GM23338 (cell line): ENCODE measurements around the gene TRH. TPM values are rescaled to one million over a fixed set of nuclear protein-coding genes. Genes with fewer than 3 reads are reported as not detected.

Experiments
- ATAC-seq: fragments of 200-7000 bp; cut with Tn5 transposase; 3 replicates; pipeline ENCODE4 v1.9.1; 2020
- DNase-seq: peaks from one replicate; pipeline ENCODE4 v3.0.0-alpha.2; 2015; ENCODE audit warnings: low spot score
- H2AFZ ChIP-seq: fragments of 200-600 bp; sonication (generic); 2 replicates; pipeline ENCODE4 v1.8.0; 2016; ENCODE audit warnings: antibody characterized with exemption, mild to moderate bottlenecking, moderate library complexity
- H3F3A ChIP-seq: fragments of 200-600 bp; sonication (generic); replicated peaks from 2 replicates; pipeline ENCODE4 v1.8.0; 2017; ENCODE audit warnings: antibody characterized with exemption, mixed run types, low read depth
- H3K27ac ChIP-seq: fragments of 200-600 bp; sonication (generic); 2 replicates; pipeline ENCODE4 v1.6.1; 2016; ENCODE audit warnings: low read depth
- H3K27me3 ChIP-seq: fragments of 200-600 bp; sonication (generic); 2 replicates; pipeline ENCODE4 v1.8.0; 2016; ENCODE audit warnings: mild to moderate bottlenecking, mixed run types, moderate library complexity; ENCODE audit not compliant: insufficient read depth
- H3K36me3 ChIP-seq: fragments of 200-600 bp; sonication (generic); 2 replicates; pipeline ENCODE4 v1.8.0; 2016; ENCODE audit warnings: mild to moderate bottlenecking; ENCODE audit not compliant: insufficient read depth
- H3K4me1 ChIP-seq: fragments of 200-600 bp; sonication (generic); 2 replicates; pipeline ENCODE4 v1.8.0; 2016; ENCODE audit warnings: mild to moderate bottlenecking, moderate library complexity; ENCODE audit not compliant: insufficient read depth
- H3K4me2 ChIP-seq: fragments of 200-600 bp; sonication (generic); 2 replicates; pipeline ENCODE4 v1.7.1; 2017; ENCODE audit warnings: mixed run types
- H3K4me3 ChIP-seq: fragments of 200-600 bp; sonication (generic); 2 replicates; pipeline ENCODE4 v1.6.1; 2016; ENCODE audit warnings: mixed run types
- H3K79me2 ChIP-seq: fragments of 200-600 bp; sonication (generic); replicated peaks from 2 replicates; pipeline ENCODE4 v1.8.0; 2017; ENCODE audit warnings: mild to moderate bottlenecking; ENCODE audit not compliant: insufficient read depth
- H3K9me2 ChIP-seq: fragments of 200-600 bp; sonication (generic); 2 replicates; pipeline ENCODE4 v1.8.0; 2017; ENCODE audit not compliant: insufficient read depth
- H4K20me1 ChIP-seq: fragments of 200-600 bp; sonication (generic); replicated peaks from 2 replicates; pipeline ENCODE4 v1.8.0; 2017; ENCODE audit warnings: mild to moderate bottlenecking; ENCODE audit not compliant: insufficient read depth
- H3K27ac Mint-ChIP-seq: 2 replicates; pipeline ENCODE4 v1.8.0; 2020; ENCODE audit warnings: inconsistent platforms, mild to moderate bottlenecking, moderate library complexity, mixed read lengths
- H3K27me3 Mint-ChIP-seq: 3 replicates; pipeline ENCODE4 v1.8.0; 2022; ENCODE audit warnings: low read depth, mild to moderate bottlenecking, moderate library complexity, mixed read lengths, inconsistent platforms; ENCODE audit not compliant: insufficient read depth, poor library complexity
- H3K36me3 Mint-ChIP-seq: 3 replicates; pipeline ENCODE4 v1.8.0; 2021; ENCODE audit warnings: low read depth, mild to moderate bottlenecking, inconsistent platforms, moderate library complexity, mixed read lengths
- H3K4me1 Mint-ChIP-seq: 3 replicates; pipeline ENCODE4 v1.8.0; 2020; ENCODE audit warnings: mild to moderate bottlenecking, inconsistent platforms, mixed read lengths
- H3K4me3 Mint-ChIP-seq: 3 replicates; pipeline ENCODE4 v1.8.0; 2021; ENCODE audit warnings: moderate library complexity, mild to moderate bottlenecking, inconsistent platforms, mixed read lengths
- H3K9me3 Mint-ChIP-seq: 3 replicates; pipeline ENCODE4 v1.8.0; 2020; ENCODE audit warnings: moderate library complexity, mild to moderate bottlenecking, inconsistent platforms, mixed read lengths
- EZH2 ChIP-seq: fragments of 200-600 bp; sonication (generic); IDR thresholded peaks from one replicate; pipeline ENCODE4 v1.8.0; 2017; ENCODE audit warnings: antibody characterized with exemption, mild to moderate bottlenecking, low read depth; ENCODE audit not compliant: unreplicated experiment
- NANOG ChIP-seq: IDR thresholded peaks from 2 replicates; pipeline ENCODE4 v1.6.1; 2016; ENCODE audit warnings: antibody characterized with exemption, borderline replicate concordance
- POLR2AphosphoS5 ChIP-seq: IDR thresholded peaks from 2 replicates; pipeline ENCODE4 v1.6.1; 2016; ENCODE audit warnings: antibody characterized with exemption, low read depth
- STAT1 ChIP-seq: IDR thresholded peaks from one replicate; pipeline ENCODE4 v1.6.1; 2016; ENCODE audit warnings: antibody characterized with exemption; ENCODE audit not compliant: unreplicated experiment
- ZNF114 ChIP-seq: fragments of 250-450 bp; sonication (Bioruptor Pico); IDR thresholded peaks from 2 replicates; pipeline ENCODE4 v1.5.0; 2020; ENCODE audit warnings: mild to moderate bottlenecking, moderate library complexity
- ZNF331 ChIP-seq: fragments of 250-450 bp; sonication (Bioruptor Pico); IDR thresholded peaks from 2 replicates; pipeline ENCODE4 v1.5.0; 2020; ENCODE audit warnings: low read depth, mild to moderate bottlenecking, moderate library complexity
- polyA plus RNA-seq: library from polyadenylated mRNA; unstranded; fragments of >200 nt; fragmentation: Nextera tagmentation; extraction: Ambion mirVana; gene quantifications from 2 replicates; pipeline ENCODE4 v1.2.1, GENCODE V29; 2016
- total RNA-seq: library from RNA; depleted of rRNA; stranded (reverse); fragments of >200 nt; shearing (Covaris generic); gene quantifications from 2 replicates; pipeline ENCODE4 v1.2.3, GENCODE V29; 2014
- TF ChIP-seq, protein P1 (sequence below): fragments of 250-450 bp; sonication (Bioruptor Pico); IDR thresholded peaks from 2 replicates; pipeline ENCODE4 v1.5.0; 2020; ENCODE audit warnings: mild to moderate bottlenecking, moderate library complexity
- TF ChIP-seq, protein P2 (sequence below), 2 experiments: fragments of 200-600 bp in 1 of 2; sonication (generic) in 1 of 2; conservative IDR thresholded peaks; 2 replicates each; pipeline versions ENCODE4 v1.5.1 to v1.6.1; 2016 to 2017; ENCODE audit warnings: antibody characterized with exemption in 2 of 2, low read depth in 2 of 2, mild to moderate bottlenecking in 2 of 2, moderate library complexity in 1 of 2

The TRH gene
- total and polyA plus RNA-seq, 2 experiments from 2014 or later: 0.28 TPM; not detected in 1

- TF ChIP-seq, protein P1, sequence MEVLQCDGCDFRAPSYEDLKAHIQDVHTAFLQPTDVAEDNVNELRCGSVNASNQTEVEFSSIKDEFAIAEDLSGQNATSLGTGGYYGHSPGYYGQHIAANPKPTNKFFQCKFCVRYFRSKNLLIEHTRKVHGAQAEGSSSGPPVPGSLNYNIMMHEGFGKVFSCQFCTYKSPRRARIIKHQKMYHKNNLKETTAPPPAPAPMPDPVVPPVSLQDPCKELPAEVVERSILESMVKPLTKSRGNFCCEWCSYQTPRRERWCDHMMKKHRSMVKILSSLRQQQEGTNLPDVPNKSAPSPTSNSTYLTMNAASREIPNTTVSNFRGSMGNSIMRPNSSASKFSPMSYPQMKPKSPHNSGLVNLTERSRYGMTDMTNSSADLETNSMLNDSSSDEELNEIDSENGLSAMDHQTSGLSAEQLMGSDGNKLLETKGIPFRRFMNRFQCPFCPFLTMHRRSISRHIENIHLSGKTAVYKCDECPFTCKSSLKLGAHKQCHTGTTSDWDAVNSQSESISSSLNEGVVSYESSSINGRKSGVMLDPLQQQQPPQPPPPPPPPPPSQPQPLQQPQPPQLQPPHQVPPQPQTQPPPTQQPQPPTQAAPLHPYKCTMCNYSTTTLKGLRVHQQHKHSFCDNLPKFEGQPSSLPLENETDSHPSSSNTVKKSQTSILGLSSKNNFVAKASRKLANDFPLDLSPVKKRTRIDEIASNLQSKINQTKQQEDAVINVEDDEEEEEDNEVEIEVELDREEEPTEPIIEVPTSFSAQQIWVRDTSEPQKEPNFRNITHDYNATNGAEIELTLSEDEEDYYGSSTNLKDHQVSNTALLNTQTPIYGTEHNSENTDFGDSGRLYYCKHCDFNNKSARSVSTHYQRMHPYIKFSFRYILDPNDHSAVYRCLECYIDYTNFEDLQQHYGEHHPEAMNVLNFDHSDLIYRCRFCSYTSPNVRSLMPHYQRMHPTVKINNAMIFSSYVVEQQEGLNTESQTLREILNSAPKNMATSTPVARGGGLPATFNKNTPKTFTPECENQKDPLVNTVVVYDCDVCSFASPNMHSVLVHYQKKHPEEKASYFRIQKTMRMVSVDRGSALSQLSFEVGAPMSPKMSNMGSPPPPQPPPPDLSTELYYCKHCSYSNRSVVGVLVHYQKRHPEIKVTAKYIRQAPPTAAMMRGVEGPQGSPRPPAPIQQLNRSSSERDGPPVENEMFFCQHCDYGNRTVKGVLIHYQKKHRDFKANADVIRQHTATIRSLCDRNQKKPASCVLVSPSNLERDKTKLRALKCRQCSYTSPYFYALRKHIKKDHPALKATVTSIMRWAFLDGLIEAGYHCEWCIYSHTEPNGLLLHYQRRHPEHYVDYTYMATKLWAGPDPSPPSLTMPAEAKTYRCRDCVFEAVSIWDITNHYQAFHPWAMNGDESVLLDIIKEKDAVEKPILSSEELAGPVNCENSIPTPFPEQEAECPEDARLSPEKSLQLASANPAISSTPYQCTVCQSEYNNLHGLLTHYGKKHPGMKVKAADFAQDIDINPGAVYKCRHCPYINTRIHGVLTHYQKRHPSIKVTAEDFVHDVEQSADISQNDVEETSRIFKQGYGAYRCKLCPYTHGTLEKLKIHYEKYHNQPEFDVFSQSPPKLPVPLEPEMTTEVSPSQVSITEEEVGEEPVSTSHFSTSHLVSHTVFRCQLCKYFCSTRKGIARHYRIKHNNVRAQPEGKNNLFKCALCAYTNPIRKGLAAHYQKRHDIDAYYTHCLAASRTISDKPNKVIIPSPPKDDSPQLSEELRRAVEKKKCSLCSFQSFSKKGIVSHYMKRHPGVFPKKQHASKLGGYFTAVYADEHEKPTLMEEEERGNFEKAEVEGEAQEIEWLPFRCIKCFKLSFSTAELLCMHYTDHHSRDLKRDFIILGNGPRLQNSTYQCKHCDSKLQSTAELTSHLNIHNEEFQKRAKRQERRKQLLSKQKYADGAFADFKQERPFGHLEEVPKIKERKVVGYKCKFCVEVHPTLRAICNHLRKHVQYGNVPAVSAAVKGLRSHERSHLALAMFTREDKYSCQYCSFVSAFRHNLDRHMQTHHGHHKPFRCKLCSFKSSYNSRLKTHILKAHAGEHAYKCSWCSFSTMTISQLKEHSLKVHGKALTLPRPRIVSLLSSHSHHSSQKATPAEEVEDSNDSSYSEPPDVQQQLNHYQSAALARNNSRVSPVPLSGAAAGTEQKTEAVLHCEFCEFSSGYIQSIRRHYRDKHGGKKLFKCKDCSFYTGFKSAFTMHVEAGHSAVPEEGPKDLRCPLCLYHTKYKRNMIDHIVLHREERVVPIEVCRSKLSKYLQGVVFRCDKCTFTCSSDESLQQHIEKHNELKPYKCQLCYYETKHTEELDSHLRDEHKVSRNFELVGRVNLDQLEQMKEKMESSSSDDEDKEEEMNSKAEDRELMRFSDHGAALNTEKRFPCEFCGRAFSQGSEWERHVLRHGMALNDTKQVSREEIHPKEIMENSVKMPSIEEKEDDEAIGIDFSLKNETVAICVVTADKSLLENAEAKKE (CRISPR knock-in tag): no peak
- TF ChIP-seq ZNF114 (CRISPR knock-in tag) (no peak), ZNF331 (CRISPR knock-in tag) (no peak), NANOG (no peak), EZH2 (no peak)
Measured at GRCh38 chr3:129961141-129961541, 13.4 kb upstream of the TRH start (continued).

GRCh38 chr3:129962600-129962999 is 11.9 kb upstream of the TRH start:
- Mint-ChIP-seq H3K27ac (no peak overlapping the region), H3K27me3 (peaks cover 19% of the 10 kb centered on the region), H3K36me3 (no peaks in the 10 kb centered on the region), H3K4me3 (no peak overlapping the region), H3K4me1 (peaks cover 2% of the 10 kb centered on the region; the same call in 2 of the 3 replicates), H3K9me3 (no peaks in the 10 kb centered on the region; the same call in 2 of the 3 replicates)
- DNase-seq (no peak), ATAC-seq (no peak)
- Histone ChIP-seq H3K4me3 (no peak overlapping the region), H4K20me1 (no peaks in the 10 kb centered on the region; the same call in none of the 2 replicates), H3K27ac (no peak overlapping the region), H3F3A (no peaks in the 10 kb centered on the region), H2AFZ (no peak overlapping the region), H3K27me3 (peaks cover 25% of the 10 kb centered on the region), H3K9me2 (no peaks in the 10 kb centered on the region), H3K36me3 (no peaks in the 10 kb centered on the region), H3K4me1 (no peaks in the 10 kb centered on the region), H3K79me2 (no peaks in the 10 kb centered on the region), H3K4me2 (no peak overlapping the region)
- TF ChIP-seq, protein P2, sequence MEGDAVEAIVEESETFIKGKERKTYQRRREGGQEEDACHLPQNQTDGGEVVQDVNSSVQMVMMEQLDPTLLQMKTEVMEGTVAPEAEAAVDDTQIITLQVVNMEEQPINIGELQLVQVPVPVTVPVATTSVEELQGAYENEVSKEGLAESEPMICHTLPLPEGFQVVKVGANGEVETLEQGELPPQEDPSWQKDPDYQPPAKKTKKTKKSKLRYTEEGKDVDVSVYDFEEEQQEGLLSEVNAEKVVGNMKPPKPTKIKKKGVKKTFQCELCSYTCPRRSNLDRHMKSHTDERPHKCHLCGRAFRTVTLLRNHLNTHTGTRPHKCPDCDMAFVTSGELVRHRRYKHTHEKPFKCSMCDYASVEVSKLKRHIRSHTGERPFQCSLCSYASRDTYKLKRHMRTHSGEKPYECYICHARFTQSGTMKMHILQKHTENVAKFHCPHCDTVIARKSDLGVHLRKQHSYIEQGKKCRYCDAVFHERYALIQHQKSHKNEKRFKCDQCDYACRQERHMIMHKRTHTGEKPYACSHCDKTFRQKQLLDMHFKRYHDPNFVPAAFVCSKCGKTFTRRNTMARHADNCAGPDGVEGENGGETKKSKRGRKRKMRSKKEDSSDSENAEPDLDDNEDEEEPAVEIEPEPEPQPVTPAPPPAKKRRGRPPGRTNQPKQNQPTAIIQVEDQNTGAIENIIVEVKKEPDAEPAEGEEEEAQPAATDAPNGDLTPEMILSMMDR (conservative IDR thresholded peaks at IDR 0.05; ENCODE audit: low read depth in 2 of 2): no peak
- no peak for TF ChIP-seq POLR2AphosphoS5
- no peak for TF ChIP-seq ZNF331 (CRISPR knock-in tag)
- no peak for TF ChIP-seq STAT1
- TF ChIP-seq, protein P1 (CRISPR knock-in tag): no peak
- TF ChIP-seq ZNF114 (CRISPR knock-in tag): no peak
